ENCODE data around the gene ACAD11.

ACAD11 gene

DNA sequence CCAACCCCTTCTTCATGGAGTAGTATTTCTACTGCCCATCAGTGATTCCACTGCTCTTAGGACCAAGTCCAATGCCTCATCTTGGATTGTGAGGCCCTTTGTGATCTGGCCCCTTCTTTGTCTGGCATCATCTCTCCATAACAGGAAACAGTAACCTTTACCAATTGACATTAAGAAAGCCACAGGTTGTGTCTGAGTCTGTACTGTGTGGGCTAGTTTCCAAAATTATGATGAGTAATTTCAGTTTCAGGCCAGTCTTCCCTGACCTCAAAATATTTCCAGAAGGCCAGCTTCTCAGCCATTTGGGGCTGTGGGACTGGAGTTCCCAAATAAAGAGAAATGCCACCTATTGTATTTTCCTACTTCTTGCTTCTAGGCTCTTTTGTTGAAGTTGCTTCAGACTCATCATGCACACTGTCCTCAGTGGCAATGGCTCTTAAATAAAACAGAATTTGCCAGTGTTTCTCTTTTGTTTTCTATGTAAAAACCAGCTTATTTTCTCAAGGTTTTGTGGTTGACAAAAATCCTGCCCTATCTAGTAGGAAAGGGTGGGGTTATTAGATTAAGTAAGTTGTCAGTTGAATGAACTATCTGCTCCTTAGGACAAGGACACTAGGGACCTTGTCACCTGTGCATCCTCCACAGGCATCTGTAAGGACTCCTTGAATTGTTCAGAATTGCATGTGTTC, 109.6 kb downstream of the ACAD11 start:
- DNase-seq = no peak

- no peak for DNase-seq
Observed at GRCh38 chr3:132549169-132549568, 110.4 kb downstream of the ACAD11 start.

- no peak for DNase-seq
Observed at GRCh38 chr3:132545471-132545870, 114.1 kb downstream of the ACAD11 start.

DNA sequence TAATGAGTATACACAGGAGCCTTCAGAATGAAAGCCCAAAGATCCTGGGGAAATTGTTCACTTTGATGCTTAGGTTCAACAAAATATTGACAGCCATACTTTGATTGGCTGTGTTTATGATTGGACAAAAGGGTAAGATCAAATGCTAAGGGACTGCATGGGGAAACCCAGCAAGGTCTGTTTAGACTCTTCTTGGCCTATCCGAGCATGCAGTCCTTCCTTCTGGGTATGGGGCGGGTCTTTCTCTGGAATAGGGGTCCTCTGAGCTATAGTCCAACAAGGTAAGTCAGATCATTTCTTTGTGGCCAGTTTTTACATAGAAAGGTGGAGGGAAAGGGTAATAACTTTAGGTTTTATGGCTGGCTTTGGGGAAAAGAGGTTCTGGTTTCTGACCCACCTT, 115.5 kb downstream of the ACAD11 start:
- DNase-seq = no peak

GRCh38 chr3:132543011-132543739, 116.4 kb downstream of the ACAD11 start:
- DNase-seq = no peak

DNA sequence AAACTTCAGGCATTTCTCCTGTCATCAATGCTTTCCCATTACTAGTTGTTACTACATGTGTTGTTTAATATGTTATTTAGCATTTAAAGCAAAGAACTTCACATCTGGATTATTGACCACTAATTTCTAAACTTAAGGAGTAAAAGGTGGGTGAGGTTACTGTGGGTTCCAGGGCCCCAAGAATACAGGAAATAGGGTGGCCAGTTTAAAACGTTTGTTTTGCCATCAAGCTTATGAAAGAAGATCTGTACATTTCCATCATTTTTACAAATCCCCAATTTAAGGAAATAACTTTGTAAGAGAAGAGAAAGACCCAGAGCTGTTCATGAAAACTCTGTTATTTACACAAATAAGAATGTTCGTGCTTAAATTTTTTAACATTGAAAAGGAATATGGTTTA, 117.0 kb downstream of the ACAD11 start:
- DNase-seq = no peak

DNA sequence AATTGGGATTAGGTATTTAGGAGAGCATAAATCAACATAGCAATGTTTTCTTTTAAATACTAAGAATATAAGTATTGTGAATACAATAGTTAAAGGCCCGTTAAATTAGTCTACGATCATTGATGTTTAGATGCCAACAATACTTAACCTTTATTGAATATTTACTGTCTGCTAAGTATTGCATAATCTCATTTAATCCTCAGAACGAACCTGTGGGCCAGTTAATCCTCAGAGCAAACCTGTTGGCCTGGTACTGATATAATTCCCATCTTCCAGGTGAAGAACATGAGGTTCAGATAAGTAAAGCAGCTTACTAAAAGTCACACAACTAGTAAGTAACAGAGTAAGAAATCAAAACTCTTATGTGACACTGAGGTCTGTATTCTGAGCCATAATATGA, 119.9 kb downstream of the ACAD11 start:
- DNase-seq = no peak

- DNase-seq = no peak
Observed at GRCh38 chr3:132538072-132538471, 121.5 kb downstream of the ACAD11 start.

GRCh38 chr3:132537297-132537696, 122.3 kb downstream of the ACAD11 start:
- no peak for DNase-seq

GRCh38 chr3:132536442-132537153, 123.0 kb downstream of the ACAD11 start:
- no peak for DNase-seq

DNA sequence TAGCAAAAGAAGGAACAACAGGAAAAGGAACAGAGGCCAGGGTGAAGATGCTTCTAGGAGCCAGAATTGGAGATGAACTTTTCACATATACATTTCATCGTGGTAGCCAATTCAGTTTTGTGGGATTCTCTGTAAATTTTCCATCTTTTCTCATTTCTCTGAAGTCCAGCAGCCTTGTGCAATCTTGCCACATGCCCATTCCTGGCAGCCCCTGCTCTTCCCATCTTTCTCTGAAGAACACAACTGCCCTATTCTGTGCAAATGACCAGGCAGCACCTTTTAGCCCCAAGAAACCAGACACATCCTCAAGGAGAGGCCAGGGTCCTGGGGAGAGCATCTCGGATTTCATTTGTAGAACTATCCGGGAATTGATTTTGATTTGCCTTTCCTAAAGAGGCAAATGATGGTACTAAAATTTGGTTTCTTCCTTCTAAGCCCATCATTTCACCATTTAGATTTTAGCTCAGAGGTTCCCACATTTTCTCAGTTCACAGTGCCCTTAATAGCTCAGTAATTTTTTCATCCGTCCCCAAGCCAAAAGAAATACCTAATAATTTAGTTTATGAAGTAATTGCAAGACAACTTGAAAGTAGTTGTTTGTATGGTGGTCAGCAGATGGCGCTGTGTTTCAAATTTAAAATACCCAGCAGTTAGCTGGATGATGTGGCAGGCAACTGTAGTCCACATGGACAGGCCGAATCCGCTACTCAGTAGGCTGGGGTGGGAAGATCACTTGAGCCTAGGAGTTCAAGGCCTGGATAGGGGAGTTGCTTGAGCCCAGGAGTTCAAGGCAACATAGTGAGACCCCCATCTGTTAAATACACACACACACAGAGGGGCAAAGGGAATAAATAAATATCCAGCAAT, 123.8 kb downstream of the ACAD11 start:
- peak; percentile 34 for DNase-seq

DNA sequence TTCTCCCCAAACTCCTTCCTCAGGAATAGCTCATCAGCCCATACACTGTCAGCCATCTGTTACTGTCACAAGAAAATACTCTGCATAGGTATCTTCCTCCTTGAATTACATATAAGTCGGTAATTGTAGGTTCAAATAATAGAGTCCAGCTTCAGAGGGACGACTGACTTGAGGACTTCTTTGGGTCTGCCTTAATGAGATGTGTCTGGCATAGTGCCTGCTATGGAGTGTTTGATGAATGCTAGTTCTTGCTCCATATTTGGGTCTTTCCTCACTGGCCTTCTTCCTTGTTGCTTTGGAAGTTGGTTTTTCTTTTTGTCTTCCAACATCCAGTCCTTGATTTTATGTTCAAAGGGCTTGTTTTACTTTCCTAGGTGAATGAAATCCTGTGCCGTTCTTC, 129.0 kb downstream of the ACAD11 start:
- DNase-seq = no peak

GRCh38 chr3:132522353-132522752, 137.3 kb downstream of the ACAD11 start:
- no peak for DNase-seq

- no peak for DNase-seq
Observed at GRCh38 chr3:132521901-132522300, 137.7 kb downstream of the ACAD11 start.

DNA sequence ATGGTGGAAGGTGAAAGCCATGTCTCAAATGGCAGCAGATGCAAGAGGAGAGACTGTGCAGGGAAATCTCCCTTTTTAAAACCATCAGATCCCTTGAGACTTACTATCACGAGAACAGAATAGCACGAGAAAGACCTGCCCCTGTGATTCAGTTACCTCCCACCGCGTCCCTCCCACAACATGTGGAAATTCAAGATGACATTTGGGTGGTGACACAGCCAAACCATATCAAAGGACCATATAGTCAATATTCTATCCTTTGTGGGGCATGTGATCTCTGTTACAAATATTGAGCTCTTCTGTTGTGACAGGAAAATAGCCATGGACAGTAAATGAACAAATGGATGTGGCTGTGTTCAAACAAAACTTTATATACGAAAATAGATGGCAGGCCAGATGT, 139.7 kb downstream of the ACAD11 start:
- no peak for DNase-seq

- DNase-seq = no peak
Observed at GRCh38 chr3:132517311-132517710, 142.3 kb downstream of the ACAD11 start.

DNA sequence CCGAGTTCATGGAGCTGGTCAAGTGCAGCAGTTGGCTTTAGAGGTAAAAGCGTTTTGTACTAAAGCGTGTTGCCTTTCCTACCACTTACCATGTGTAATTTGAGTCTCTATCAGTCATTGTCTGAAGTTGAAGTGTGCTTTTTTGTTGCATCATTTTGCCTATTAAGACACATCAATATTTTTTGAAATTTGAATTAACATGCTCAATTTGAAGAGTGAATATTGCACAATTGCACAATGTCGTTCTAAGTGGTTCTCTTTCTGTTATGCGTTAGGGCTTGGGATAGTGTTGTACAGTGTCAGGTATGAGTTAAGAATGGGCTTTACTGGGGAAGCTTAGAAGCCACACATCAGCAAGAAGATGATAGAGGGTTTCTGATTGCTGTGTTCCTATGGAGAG, 146.6 kb downstream of the ACAD11 start:
- DNase-seq = peak; percentile 84

GRCh38 chr3:132509506-132509905, 150.1 kb downstream of the ACAD11 start:
- DNase-seq = no peak

DNA sequence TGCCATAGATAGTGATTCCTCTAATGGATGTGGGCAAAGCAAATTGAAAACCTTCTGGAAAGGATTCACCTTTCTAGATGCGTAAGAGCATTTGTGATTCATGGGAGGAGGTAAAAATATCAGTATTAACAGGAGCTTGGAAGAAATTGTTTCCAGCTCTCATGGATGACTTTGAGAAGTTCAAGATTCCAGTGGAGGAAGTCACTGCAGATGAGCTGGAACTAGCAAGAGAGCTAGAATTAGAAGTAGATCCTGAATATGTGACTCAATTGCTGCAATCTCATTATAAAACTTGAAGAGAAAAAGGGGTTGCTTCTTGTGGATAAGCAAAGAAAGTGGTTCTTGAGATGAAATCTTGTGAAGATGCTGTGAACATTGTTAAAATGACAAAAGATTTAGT, 150.5 kb downstream of the ACAD11 start:
- no peak for DNase-seq
